ENCODE measurements around the gene AGBL2.

- TF ChIP-seq RAD21 (conservative IDR thresholded peaks at IDR 0.05): no peak
- TF ChIP-seq CTCF (IDR thresholded peaks at IDR 0.05; ENCODE audit: poor library complexity, severe bottlenecking): no peak
These were observed 105.5 kb downstream of the AGBL2 start for GRCh38 chr11:47609675-47610074.
